GM12891 (cell line): Measurements from ENCODE around the gene SUOX.
"Not testable (repeated sequence)": the region's sequence is repeated elsewhere in the genome, so short reads cannot be mapped to it uniquely, and the experiment has no call there.

Experiments
- DNase-seq: peaks from one replicate; pipeline ENCODE4 v3.0.0; 2011; ENCODE audit warnings: low spot score; ENCODE audit not compliant: insufficient read length
- FAIRE-seq: peaks from 2 replicates; lab custom pipeline; 2011; peaks lifted over from hg19 to GRCh38; lab: Jason Lieb, UNC
- PAX5 ChIP-seq: IDR thresholded peaks from 2 replicates; pipeline ENCODE4 v1.6.1; 2011; ENCODE audit warnings: low read length, moderate library complexity, mild to moderate bottlenecking; ENCODE audit not compliant: insufficient read depth, severe bottlenecking
- POLR2A ChIP-seq: IDR thresholded peaks from 2 replicates; pipeline ENCODE4 v1.6.1; 2011; ENCODE audit warnings: low read depth, low read length, control low read depth
- POLR2AphosphoS5 ChIP-seq: IDR thresholded peaks from 2 replicates; pipeline ENCODE4 v1.6.1; 2011; ENCODE audit warnings: low read depth, low read length, control low read depth
- POU2F2 ChIP-seq: IDR thresholded peaks from 2 replicates; pipeline ENCODE4 v1.6.1; 2011; ENCODE audit warnings: low read depth, mild to moderate bottlenecking, control low read depth, low read length, moderate library complexity
- SPI1 ChIP-seq: IDR thresholded peaks from 2 replicates; pipeline ENCODE4 v1.6.1; 2011; ENCODE audit warnings: low read depth, low read length, control low read depth
- TAF1 ChIP-seq: IDR thresholded peaks from 2 replicates; pipeline ENCODE4 v1.6.1; 2011; ENCODE audit warnings: low read depth, low read length, control low read depth

SUOX gene

DNA sequence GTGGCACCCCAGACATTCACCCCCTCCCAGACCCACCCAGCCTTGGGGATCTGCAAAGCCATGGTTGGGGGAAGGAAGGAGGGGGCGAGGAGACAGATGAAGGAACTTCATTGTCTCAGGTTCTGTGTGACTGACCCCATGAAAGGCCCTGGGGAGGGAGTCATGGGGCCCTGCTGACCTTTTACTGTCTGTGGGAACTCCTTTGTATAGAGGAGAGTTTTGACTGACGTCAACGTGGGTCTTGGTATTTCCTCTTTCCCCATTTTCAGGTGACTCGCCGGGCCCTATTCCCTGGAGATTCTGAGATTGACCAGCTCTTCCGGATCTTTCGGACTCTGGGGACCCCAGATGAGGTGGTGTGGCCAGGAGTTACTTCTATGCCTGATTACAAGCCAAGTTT is 26.3 kb upstream of the SUOX start:
- no peak for TF ChIP-seq POLR2AphosphoS5
- no peak for TF ChIP-seq PAX5
- no peak for TF ChIP-seq POLR2A
- no peak for TF ChIP-seq SPI1
- TF ChIP-seq TAF1, result no peak
- no peak for TF ChIP-seq POU2F2
- DNase-seq (no peak), FAIRE-seq (no peak)

DNA sequence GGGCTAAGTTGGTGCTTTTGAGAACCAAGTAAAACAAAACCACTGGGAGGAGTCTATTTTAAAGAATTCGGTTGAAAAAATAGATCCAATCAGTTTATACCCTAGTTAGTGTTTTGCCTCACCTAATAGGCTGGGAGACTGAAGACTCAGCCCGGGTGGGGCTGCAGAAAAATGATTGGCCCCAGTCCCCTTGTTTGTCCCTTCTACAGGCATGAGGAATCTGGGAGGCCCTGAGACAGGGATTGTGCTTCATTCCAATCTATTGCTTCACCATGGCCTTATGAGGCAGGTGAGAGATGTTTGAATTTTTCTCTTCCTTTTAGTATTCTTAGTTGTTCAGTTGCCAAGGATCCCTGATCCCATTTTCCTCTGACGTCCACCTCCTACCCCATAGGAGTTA is 25.0 kb upstream of the SUOX start:
- DNase-seq (no peak), FAIRE-seq (no peak)
- no peak for TF ChIP-seq TAF1

DNA sequence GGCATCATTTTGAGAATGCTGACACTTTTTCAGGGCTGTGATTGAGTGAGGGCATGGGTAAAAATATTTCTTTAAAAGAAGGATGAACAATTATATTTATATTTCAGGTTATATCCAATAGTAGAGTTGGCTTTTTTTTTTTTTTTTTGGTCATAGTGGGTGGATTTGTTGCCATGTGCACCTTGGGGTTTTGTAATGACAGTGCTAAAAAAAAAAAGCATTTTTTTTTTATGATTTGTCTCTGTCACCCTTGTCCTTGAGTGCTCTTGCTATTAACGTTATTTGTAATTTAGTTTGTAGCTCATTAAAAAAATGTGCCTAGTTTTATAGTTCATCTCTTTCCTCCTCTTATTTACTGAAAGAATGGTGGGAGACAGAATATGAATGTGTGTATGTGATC is 24.6 kb upstream of the SUOX start:
- FAIRE-seq (no peak), DNase-seq (no peak)
- TF ChIP-seq SPI1 (no peak), POU2F2 (no peak), TAF1 (no peak), PAX5 (no peak), POLR2A (no peak), POLR2AphosphoS5 (no peak)

DNA sequence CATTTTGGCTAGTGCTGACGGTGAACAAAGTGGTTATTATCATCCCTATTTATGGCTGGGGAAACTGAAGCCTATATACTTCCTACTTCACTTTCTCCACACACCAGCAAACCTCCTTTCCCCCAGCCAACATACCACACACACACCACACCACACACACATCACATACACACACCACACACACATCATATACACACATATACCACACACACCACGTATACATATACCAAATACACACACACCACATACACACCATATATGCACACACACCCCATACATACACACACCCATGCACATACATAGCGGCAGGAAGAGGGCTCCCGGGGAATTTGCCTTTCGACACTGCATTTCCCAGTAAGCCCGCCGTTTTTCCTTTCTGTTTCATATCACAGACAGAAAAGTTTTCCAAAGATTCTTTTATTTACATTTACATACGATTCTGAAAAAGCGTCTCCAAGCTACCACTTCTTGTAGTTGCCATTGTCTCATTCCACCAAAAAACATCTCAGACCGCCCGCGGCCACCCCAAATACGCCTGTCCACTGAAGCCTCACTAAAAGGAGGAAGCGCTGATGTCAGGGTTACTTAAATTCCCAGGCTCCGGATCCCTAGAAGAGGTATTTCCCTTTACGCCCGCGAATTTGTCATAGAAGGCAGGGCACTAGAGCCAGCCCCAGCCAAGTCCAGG is 24.0 kb upstream of the SUOX start:
- peak; percentile 93 for FAIRE-seq
- DNase-seq, result no peak
- TF ChIP-seq SPI1, result peak; percentile 36; the same call in 1 of the 2 replicates
- no peak for TF ChIP-seq TAF1

DNA sequence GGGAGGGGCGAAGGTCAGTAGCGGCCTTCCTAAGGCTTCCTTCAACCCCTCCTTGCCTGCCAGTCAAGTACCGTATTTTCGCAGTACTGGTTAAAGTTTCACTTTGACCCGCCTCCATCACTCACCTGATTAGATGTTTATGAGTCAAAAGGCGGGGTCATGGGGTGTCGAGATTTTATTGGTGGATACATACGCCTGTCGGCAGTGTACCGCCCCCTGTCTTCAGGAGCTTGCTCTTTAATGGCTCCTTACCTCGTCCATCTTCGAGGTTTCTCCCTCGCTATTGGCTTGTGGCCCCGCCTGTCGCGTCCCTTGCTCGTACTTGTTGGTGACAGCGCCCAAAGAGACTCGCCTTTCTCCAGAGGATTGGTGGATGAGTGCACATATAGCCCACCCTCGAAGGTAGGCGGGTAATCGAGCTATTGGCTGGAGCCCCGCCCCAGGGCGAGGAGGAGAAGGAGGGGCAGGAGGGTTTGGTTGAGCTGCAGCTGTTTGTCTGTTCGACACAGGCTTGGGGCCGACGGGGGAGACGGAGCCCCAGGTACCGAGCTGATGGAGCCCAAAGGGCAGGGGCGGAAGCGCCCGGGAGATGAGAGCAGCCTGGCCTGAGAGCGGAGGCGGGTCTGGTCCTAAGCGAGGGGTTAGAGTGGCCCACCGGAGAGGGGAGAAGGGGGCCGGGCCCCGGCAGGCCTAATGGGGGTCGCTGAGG is 23.3 kb upstream of the SUOX start, which contains the start of gene RAB5B:
Gene RAB5B (plus strand): TSS at position 480 of the 709 bp plus-strand sequence. CDS start 12,883 bp downstream, outside the sequence.
- peak; percentile 90 for TF ChIP-seq POLR2AphosphoS5
- TF ChIP-seq POU2F2, result peak; percentile 43
- peak; percentile 84 for TF ChIP-seq TAF1
- no peak for TF ChIP-seq SPI1
- TF ChIP-seq POLR2A, result peak; percentile 88
- TF ChIP-seq PAX5, result no peak
- peak; percentile 99 for FAIRE-seq
- peak; percentile 92 for DNase-seq

DNA sequence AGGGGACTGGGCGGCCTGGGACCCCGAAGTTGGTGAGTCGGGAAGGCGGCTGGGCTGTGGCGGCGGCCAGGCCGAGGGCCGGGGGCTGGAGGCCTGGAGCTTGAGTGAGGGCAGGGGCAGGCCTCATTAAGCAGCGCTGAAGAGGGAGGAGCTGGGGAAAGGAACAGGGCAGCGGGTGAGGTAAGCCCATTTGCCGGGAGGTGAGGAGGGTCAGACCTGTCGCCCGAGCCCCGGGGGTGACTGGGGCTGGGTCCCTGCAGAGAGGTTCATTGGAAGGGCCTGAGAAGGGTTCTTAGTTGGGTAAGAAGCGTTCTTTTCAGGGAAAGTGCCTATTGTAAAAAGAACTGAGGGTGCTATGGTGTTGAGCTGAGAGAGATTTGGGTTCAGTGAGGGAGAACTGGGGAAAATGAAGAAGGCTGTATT is 22.8 kb upstream of the SUOX start:
- DNase-seq, result peak; percentile 43
- TF ChIP-seq SPI1 (no peak), POLR2AphosphoS5 (peak; percentile 5; the same call in 1 of the 2 replicates)
- FAIRE-seq, result peak; percentile 45

DNA sequence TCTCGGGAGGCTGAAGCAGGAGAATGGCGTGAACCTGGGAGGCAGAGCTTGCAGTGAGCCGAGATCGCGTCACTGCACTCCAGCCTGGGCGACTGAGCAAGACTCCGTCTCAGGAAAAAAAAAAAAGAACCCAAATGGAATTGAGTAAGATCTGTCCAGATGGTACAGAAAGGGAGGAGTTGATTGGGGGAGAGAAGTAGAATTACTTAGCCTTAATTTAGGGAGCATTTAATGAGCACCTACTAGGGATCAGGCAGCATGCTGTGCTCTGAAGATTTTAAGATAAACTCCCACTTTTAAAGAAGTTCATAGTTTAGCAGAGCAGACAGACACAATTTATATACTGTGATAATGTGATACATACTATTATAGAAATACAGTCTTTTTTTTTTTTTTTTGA is 18.7 kb upstream of the SUOX start:
- TF ChIP-seq SPI1 (no peak), POU2F2 (no peak), POLR2AphosphoS5 (no peak), TAF1 (no peak), PAX5 (no peak), POLR2A (no peak)
- no peak for DNase-seq
- FAIRE-seq, result no peak

DNA sequence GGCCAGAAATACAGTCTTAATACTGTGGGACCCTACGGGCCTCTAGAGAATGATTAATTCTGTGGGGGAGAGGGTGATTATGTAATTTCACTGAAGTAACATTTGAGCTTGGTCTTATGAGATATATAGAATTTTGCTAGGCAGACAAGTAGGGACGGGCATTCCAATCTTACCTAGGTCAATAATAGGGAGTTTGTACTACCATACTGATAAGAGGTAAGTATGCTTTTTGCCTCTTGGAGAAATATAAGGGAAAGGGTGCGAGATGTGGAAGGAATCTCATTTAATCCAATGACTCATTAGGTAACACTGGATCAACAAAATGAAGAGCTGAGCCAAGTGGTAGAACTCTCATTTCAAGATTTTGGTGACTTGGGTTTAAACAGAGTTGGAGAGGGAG is 18.0 kb upstream of the SUOX start:
- FAIRE-seq, result no peak
- TF ChIP-seq POU2F2 (no peak), POLR2AphosphoS5 (no peak), POLR2A (no peak), SPI1 (no peak), PAX5 (no peak), TAF1 (no peak)
- no peak for DNase-seq

DNA sequence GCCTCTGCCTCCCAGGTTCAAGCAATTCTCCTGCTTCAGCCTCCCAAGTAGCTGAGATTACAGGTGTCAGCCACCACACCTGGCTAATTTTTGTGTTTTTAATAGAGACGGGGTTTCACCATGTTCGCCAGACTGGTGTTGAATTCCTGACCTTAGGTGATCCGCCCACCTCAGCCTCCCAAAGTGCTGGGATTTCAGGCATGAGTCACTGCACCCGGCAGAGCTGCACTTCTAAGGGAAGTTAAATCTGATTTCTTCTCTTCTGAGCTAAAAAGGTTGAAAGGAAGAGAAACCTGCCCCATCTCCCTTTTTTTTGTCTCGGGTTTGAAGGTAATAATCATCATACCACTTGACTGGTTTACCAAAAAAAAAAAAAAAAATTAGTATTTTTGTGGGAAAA is 15.2 kb upstream of the SUOX start:
- FAIRE-seq, DNase-seq: not testable (repeated sequence)

DNA sequence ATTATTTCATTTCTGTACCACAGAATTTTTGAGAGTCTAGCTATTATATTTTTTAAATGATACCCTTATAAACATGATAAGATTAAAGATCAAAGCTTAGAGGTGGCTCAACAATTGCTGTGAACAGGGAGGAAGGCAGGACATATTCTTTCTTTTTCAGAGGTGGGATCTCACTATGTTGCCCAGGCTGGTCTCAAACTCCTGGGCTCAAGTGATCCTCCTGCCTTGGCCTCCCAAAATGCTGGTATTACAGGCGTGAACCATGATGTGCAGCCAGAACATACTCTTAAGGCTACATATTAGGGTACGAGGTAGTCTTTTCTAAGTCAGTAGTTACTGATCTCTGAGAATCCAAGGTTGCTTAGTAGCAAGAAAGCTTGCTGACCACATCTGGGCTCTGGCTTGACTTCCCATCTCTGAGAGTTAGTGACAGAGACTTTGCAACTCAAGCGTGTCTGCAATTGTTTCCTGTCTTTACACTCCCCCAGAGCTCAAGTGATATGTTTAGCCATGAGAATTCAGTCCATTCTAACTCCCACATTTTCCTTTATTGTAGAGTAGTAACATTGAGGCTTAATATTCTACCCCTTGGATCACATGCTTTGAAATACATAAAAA is 14.6 kb upstream of the SUOX start:
- FAIRE-seq (peak; percentile 79), DNase-seq (peak; percentile 52)
- no peak for TF ChIP-seq POLR2AphosphoS5
- TF ChIP-seq PAX5, result peak; percentile 32
- TF ChIP-seq POLR2A, result no peak
- TF ChIP-seq POU2F2, result no peak
- TF ChIP-seq SPI1, result 0 out of 2 replicates have a peak, but pooled peaks have one; percentile 36
